Peyer's patch (tissue), 4 donors: ENCODE measurements around the gene S1PR2.

Experiments
- CTCF ChIP-seq, 6 experiments: fragments of 450-650 bp in 4 of 6; fragments of 200-600 bp in 2 of 6; sonication (generic) in 1 of 6; IDR thresholded peaks; one replicate each; pipeline ENCODE4 v1.5.1; 2017 to 2019; ENCODE audit warnings: antibody characterized with exemption in 6 of 6, mild to moderate bottlenecking in 3 of 6, moderate library complexity in 1 of 6
- POLR2A ChIP-seq, 2 donors: fragments of 450-650 bp; IDR thresholded peaks; one replicate each; pipeline ENCODE4 v1.5.1; 2017; ENCODE audit warnings: antibody characterized with exemption in 2 of 2, mild to moderate bottlenecking in 2 of 2, moderate library complexity in 2 of 2

DNA sequence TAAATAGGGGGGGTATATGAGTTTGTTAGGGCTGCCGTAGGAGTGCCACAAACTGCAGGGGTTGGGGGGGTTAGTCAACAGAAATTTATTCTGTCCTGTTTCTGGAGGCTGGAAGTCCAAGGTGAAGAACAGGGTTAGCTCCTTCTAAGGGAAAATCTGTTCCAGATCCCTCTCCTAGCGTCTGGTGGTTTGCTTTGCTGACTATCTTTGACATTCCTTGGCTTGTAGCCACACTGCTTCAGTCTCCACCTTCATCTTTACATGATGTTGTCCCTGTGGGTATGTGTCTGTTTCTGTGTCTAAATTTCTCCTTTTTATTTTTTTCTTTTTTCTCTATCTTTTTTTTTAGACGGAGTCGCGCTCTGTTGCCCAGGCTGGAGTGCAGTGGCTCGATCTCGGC lies 31.6 kb upstream of the S1PR2 start:
- no peak for TF ChIP-seq POLR2A (IDR thresholded peaks at IDR 0.05)
- TF ChIP-seq CTCF (IDR thresholded peaks at IDR 0.05) = no peak
